Panc1 (cell line): ENCODE data around the gene POLR3K. TPM values are rescaled to one million over a fixed set of nuclear protein-coding genes. Genes with fewer than 3 reads are reported as not detected.

Experiments used
- ATAC-seq: fragments of 200-7000 bp; cut with Tn5 transposase; 2 replicates; pipeline ENCODE4 v1.9.1; 2020; ENCODE audit warnings: mild to moderate bottlenecking, moderate library complexity
- BruUV-seq: library from RNA; stranded (reverse); fragments of 400-500 nt; replicated peaks from 2 replicates; lab custom pipeline; 2021; lab: Mats Ljungman, UMichigan
- CTCF ChIA-PET: fragments of 300-600 bp; sonication (Branson Sonifier 250); formaldehyde crosslinking; loops from one replicate; lab custom pipeline; 2022; ENCODE audit warnings: antibody characterized with exemption; lab: Charles Lee
- POLR2A ChIA-PET: fragments of 300-600 bp; sonication (Branson Sonifier 250); formaldehyde crosslinking; loops from one replicate; lab custom pipeline; 2022; ENCODE audit warnings: antibody characterized with exemption; lab: Charles Lee
- DNase-seq: peaks from one replicate; pipeline ENCODE4 v3.0.0-alpha.2; 2010; ENCODE audit warnings: low read depth, low spot score
- H3K27ac ChIP-seq: 2 replicates; pipeline ENCODE4 v1.5.1; 2011; ENCODE audit warnings: mild to moderate bottlenecking, low read length, inconsistent platforms
- H3K27me3 ChIP-seq: fragments of 200-500 bp; sonication (Bioruptor generic); 2 replicates; pipeline ENCODE4 v1.6.0; 2014; ENCODE audit warnings: low read length, inconsistent platforms; ENCODE audit not compliant: control insufficient read depth, insufficient read depth
- H3K36me3 ChIP-seq: fragments of 200-500 bp; sonication (Bioruptor generic); 2 replicates; pipeline ENCODE4 v1.5.1; 2014; ENCODE audit warnings: inconsistent platforms, mild to moderate bottlenecking, low read length, moderate library complexity; ENCODE audit not compliant: control insufficient read depth, insufficient read depth
- H3K4me1 ChIP-seq: 2 replicates; pipeline ENCODE4 v1.5.1; 2011; ENCODE audit warnings: inconsistent platforms, mild to moderate bottlenecking, low read length, moderate library complexity; ENCODE audit not compliant: control insufficient read depth, insufficient read depth
- H3K4me3 ChIP-seq, 2 experiments: 2 replicates each; pipeline ENCODE4 v1.5.1; 2011 to 2012; ENCODE audit warnings: low read depth in 2 of 2, low read length in 2 of 2, mild to moderate bottlenecking in 2 of 2, inconsistent platforms in 1 of 2, moderate library complexity in 1 of 2
- H3K9me3 ChIP-seq: fragments of 200-500 bp; sonication (Bioruptor generic); 2 replicates; pipeline ENCODE4 v1.5.1; 2014; ENCODE audit warnings: low read depth, mild to moderate bottlenecking, inconsistent platforms, low read length, moderate library complexity; ENCODE audit not compliant: control insufficient read depth, insufficient read depth
- POLR2AphosphoS5 ChIP-seq: IDR thresholded peaks from 2 replicates; pipeline ENCODE4 v1.6.1; 2012; ENCODE audit warnings: mild to moderate bottlenecking, low read depth, low read length, moderate library complexity
- SIN3A ChIP-seq: IDR thresholded peaks from 2 replicates; pipeline ENCODE4 v1.6.1; 2012; ENCODE audit warnings: low read depth, mild to moderate bottlenecking, low read length, moderate library complexity, borderline replicate concordance; ENCODE audit not compliant: insufficient read depth
- TCF7L2 ChIP-seq: IDR thresholded peaks from 2 replicates; pipeline ENCODE4 v1.6.1; 2011; ENCODE audit warnings: mild to moderate bottlenecking, low read depth, low read length, inconsistent platforms
- in situ Hi-C: cut with HindIII; loops from 2 replicates; pipeline ENCODE4 v1.10.0; 2016; ENCODE audit warnings: low sequenced_read_pairs, low pct_unique_long_range_greater_than_20kb
- intact Hi-C: fragments of 100-400 bp; cut with micrococcal nuclease; formaldehyde crosslinking; loops from one replicate; pipeline ENCODE4 v1.10.0; 2022; ENCODE audit not compliant: unreplicated experiment
- total RNA-seq: library from RNA; stranded (reverse); gene quantifications from one replicate; pipeline ENCODE4 v1.2.1, GENCODE V29; 2021; ENCODE audit not compliant: unreplicated experiment
- TF ChIP-seq, protein P1 (sequence below): fragments of 450-650 bp; IDR thresholded peaks from 2 replicates; pipeline ENCODE4 v1.5.1; 2017; ENCODE audit warnings: mild to moderate bottlenecking
- TF ChIP-seq, protein P2 (sequence below), 2 experiments: IDR thresholded peaks; 2 replicates each; pipeline ENCODE4 v1.6.1; 2011 to 2012; ENCODE audit warnings: low read depth in 2 of 2, control low read depth in 1 of 2, low read length in 1 of 2, mild to moderate bottlenecking in 1 of 2, moderate library complexity in 1 of 2; ENCODE audit not compliant: insufficient read depth in 1 of 2

POLR3K gene
- total RNA-seq, 1 experiment from 2014 or later = 35.7 TPM

DNA sequence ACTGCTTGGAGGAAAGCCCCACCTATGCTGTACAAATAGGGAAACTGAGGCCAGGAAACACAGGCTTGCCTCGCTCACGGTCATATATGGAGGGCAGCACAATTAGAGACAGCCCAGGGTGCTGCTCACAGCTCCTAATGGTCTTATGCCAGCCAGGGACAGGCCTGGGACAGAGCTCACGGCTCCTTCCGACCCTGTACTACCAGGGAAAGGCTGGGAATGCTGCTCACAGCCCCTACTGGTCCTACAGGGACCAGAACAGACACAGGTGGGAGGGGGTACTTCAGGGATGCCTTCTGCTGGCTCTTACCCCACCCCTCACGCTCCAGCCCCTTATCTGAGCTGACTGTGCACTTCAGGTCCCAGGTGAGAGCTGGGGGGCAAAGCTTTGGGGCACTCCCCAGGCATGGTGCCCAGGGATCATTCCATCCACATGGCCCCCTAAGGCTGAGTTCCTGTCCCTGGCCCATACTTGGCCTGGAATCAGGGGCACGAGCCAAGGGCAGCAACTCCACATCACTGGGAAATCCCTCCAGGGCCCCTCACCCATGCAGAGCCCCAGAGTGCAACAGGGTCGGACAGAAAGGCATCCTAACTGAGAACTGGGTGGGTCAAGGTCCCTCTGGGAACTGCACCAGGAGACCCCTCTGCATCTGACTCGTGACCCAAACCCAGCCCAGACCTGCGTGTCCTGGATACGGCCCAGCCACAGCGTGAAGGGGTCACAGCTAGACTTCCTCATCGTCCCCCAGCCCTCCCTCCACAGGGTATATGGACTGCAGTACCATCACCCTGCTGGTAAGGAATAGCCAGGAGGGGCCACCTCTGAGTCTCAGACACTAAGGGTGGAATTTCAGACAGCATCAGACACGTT lies 13.1 kb upstream of the POLR3K start:
- peaks cover 35% of the 10 kb centered on the region for H3K4me1 ChIP-seq
- no peak for DNase-seq
- no peaks in the 10 kb centered on the region for H3K9me3 ChIP-seq
- TF ChIP-seq SIN3A (no peak), TCF7L2 (no peak)
- TF ChIP-seq, protein P1, sequence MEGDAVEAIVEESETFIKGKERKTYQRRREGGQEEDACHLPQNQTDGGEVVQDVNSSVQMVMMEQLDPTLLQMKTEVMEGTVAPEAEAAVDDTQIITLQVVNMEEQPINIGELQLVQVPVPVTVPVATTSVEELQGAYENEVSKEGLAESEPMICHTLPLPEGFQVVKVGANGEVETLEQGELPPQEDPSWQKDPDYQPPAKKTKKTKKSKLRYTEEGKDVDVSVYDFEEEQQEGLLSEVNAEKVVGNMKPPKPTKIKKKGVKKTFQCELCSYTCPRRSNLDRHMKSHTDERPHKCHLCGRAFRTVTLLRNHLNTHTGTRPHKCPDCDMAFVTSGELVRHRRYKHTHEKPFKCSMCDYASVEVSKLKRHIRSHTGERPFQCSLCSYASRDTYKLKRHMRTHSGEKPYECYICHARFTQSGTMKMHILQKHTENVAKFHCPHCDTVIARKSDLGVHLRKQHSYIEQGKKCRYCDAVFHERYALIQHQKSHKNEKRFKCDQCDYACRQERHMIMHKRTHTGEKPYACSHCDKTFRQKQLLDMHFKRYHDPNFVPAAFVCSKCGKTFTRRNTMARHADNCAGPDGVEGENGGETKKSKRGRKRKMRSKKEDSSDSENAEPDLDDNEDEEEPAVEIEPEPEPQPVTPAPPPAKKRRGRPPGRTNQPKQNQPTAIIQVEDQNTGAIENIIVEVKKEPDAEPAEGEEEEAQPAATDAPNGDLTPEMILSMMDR = no peak
- intact Hi-C loops = no loop called here
- in situ Hi-C loops = no loop called here
- no peak overlapping the region for H3K4me3 ChIP-seq
- ChIA-PET CTCF (interaction anchor here (0.9 to 1.9 kb wide), 7 partner anchors 9 to 296 kb away, joined by 3 to 16 read pairs (median 6); no protein-coding TSS in a partner anchor), POLR2A (no interaction called here)
- H3K36me3 ChIP-seq = no peaks in the 10 kb centered on the region
- H3K27me3 ChIP-seq = no peaks in the 10 kb centered on the region
- H3K27ac ChIP-seq = no peak overlapping the region; the same call in 1 of the 2 replicates
- peak; percentile 51 for ATAC-seq
- no TSS peak for BruUV-seq

DNA sequence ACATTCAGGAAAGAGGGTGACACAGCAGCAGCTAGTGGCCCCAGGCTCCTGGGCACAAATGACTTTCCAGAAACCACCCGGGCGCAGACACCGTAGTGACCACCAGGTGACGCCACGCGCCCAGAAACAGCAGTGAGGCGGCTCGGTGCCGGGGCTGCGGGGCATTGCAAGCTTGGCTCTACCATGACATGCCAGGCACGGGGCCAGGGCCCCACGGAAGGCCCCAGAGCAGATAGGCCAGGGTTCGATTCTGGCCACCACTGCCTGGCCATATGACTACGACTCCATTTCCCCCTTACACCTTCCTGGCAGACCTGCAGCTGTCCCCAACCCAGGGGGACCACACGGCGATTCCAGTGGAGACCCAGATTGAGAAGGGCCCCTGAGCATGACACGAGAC lies 12.3 kb upstream of the POLR3K start:
- peak; percentile 57 for DNase-seq

More for the DNA sequence above, 12.3 kb upstream of the POLR3K start:
- TF ChIP-seq SIN3A (0 out of 2 replicates have a peak, but pooled peaks have one; percentile 26), POLR2AphosphoS5 (no peak), TCF7L2 (no peak)
- TF ChIP-seq, protein P1 = peak; percentile 99
- TF ChIP-seq, protein P2, sequence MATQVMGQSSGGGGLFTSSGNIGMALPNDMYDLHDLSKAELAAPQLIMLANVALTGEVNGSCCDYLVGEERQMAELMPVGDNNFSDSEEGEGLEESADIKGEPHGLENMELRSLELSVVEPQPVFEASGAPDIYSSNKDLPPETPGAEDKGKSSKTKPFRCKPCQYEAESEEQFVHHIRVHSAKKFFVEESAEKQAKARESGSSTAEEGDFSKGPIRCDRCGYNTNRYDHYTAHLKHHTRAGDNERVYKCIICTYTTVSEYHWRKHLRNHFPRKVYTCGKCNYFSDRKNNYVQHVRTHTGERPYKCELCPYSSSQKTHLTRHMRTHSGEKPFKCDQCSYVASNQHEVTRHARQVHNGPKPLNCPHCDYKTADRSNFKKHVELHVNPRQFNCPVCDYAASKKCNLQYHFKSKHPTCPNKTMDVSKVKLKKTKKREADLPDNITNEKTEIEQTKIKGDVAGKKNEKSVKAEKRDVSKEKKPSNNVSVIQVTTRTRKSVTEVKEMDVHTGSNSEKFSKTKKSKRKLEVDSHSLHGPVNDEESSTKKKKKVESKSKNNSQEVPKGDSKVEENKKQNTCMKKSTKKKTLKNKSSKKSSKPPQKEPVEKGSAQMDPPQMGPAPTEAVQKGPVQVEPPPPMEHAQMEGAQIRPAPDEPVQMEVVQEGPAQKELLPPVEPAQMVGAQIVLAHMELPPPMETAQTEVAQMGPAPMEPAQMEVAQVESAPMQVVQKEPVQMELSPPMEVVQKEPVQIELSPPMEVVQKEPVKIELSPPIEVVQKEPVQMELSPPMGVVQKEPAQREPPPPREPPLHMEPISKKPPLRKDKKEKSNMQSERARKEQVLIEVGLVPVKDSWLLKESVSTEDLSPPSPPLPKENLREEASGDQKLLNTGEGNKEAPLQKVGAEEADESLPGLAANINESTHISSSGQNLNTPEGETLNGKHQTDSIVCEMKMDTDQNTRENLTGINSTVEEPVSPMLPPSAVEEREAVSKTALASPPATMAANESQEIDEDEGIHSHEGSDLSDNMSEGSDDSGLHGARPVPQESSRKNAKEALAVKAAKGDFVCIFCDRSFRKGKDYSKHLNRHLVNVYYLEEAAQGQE (IDR thresholded peaks at IDR 0.05; ENCODE audit: insufficient read depth in 1 of 2, low read depth in 2 of 2, low read length in 1 of 2) = no peak
- Histone ChIP-seq H3K9me3 (no peaks in the 10 kb centered on the region), H3K27ac (no peak overlapping the region; the same call in 1 of the 2 replicates), H3K4me3 (no peak overlapping the region), H3K27me3 (no peaks in the 10 kb centered on the region), H3K4me1 (peaks cover 28% of the 10 kb centered on the region), H3K36me3 (no peaks in the 10 kb centered on the region)
- BruUV-seq = no TSS peak
- ATAC-seq = peak; percentile 83
- CTCF ChIA-PET = interaction anchor here (0.6 to 1.9 kb wide), 9 partner anchors 10 to 296 kb away, joined by 3 to 16 read pairs (median 7); no protein-coding TSS in a partner anchor
- in situ Hi-C loops = no loop called here
- POLR2A ChIA-PET = no interaction called here
- intact Hi-C loops = loop anchor here (2.0 kb wide), 1 partner anchor 31 kb away; no protein-coding TSS in a partner anchor
